ENCODE results near the gene EPN2.
"Not testable (repeated sequence)": the region's sequence is repeated elsewhere in the genome, so short reads cannot be mapped to it uniquely, and the experiment has no call there.

The EPN2 gene

GRCh38 chr17:19237139-19237388, at the start of gene EPN2:
EPN2 (plus strand) TSS chr17:19237366; CDS start chr17:19283120, 45,754 bp downstream.
- DNase-seq (ENCODE audit: low read depth in 2 of 2): peak in 1 of 2 donors; percentile 53

- not testable (repeated sequence) for DNase-seq (ENCODE audit: low read depth in 2 of 2)
These were observed 49.0 kb upstream of the EPN2 start for GRCh38 chr17:19187883-19188869.

GRCh38 chr17:19188870-19189708, 48.1 kb upstream of the EPN2 start:
- DNase-seq (ENCODE audit: low read depth in 2 of 2): not testable (repeated sequence)

- DNase-seq (ENCODE audit: low read depth in 2 of 2): not testable (repeated sequence)
These were observed 47.3 kb upstream of the EPN2 start for GRCh38 chr17:19189781-19190405.

GRCh38 chr17:19196382-19197204, 40.6 kb upstream of the EPN2 start:
- not testable (repeated sequence) for DNase-seq (ENCODE audit: low read depth in 2 of 2)

GRCh38 chr17:19202448-19202847, 34.7 kb upstream of the EPN2 start:
- DNase-seq (ENCODE audit: low read depth in 2 of 2): not testable (repeated sequence)

DNA sequence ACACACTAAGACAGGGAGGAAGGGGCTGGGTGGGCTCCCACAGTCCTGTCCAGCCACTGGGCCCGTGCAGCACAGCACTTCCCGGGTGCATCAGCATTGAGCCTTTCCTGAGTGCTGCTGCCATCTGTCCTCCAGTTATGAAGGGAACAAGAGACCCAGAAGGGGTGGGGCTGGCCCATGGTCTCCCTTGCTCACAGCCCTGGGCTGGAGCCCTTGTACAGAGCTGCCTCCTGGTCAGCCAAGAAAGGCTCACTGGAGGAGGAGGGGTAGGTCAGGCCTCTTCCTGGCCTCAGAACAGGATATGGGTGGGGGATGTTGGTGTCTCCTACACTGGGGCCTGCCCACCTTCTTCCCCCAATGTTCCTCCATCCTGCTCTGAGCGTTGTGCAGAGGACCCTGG, 33.7 kb upstream of the EPN2 start:
- DNase-seq (ENCODE audit: low read depth in 2 of 2): not testable (repeated sequence)

- not testable (repeated sequence) for DNase-seq (ENCODE audit: low read depth in 2 of 2)
These were observed 21.9 kb upstream of the EPN2 start for GRCh38 chr17:19215074-19215860.

- DNase-seq (ENCODE audit: low read depth in 2 of 2): not testable (repeated sequence)
These were observed 20.8 kb upstream of the EPN2 start for GRCh38 chr17:19216148-19216926.

DNA sequence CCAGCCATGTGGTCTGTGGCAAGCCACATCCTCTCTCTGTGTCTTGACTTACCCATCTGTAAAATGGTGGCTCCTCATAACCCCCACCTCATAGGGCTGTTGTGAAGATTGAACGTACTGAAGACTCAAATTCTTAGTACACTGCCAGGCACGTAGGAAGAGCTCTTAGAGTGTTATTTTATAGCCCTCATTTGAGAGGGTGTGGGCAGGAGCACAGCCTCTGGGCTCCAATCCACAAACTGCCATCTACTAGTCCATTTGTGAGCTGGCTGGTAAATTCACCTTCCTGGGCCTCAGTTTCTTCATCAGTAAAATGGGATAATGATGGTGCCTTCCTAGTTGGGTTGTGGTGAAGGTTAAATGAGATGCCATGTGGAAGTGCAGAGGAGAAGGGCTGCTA, 18.3 kb upstream of the EPN2 start:
- DNase-seq (ENCODE audit: low read depth in 2 of 2): not testable (repeated sequence)

DNA sequence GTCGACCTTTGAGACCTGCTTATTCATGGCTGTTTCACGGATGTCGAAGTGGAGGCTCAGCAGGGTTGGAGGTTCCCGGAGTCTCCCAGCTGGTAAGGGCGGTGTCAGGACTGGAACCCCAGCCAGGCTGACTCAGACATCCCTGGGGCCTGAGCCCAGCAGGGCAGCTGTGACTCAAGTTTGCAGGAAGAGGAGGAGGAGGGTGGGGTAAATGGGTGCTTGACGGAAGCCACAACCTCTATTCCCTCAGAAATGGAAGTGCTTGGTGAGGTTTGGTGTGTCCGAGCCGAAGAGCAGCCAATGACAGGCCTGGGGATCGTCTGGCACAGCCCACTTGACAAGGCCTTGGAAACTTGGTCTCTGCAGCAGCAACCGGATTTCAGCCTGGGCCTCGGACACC, 17.8 kb upstream of the EPN2 start:
- not testable (repeated sequence) for DNase-seq (ENCODE audit: low read depth in 2 of 2)

GRCh38 chr17:19220195-19220594, 17.0 kb upstream of the EPN2 start:
- not testable (repeated sequence) for DNase-seq (ENCODE audit: low read depth in 2 of 2)

DNA sequence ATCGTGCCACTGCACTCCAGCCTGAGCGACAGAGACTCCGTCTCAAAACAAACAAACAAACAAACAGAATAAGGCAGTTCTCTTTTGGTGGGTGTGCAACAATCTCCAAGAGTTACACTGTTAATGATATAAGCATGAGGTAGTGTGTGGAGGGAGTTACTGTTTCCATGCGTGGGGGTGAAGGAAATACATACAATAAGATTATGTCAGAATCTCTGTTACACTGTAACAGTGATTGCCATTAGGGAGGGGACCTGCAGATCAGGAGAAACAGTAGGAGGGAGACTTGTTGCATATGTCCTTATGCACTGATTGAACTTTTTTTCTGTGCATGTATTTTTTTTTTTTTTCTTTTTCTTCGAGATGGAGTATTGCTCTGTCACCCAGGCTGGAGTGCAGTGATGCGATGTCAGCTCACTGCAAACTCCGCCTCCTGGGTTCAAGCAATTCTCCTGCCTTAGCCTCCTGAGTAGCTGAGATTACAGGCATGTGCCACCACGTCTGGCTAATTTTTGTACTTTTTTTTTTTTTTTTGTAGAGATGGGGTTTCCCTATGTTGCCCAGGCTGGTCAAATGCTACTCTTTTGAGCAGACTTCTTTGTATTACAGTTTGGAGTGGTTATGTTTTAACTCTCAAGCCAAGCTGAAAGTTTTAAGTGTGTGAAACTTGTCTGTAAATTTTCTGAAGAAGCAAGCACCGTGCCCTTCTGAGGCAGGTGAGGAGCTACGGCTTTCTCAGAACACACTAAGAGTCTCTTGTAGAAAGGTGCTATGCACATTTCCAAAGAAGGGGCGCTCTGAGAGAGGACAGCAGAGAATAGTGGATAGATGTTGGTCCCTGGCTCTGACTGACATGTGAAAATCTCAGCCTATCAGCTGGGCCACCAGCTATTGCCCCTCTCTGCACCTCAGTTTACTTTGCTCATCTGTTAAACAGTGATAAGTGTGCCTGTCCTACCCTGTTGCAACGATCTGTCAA, 10.3 kb upstream of the EPN2 start:
- not testable (repeated sequence) for DNase-seq (ENCODE audit: low read depth in 2 of 2)

GRCh38 chr17:19234676-19235075, 2.5 kb upstream of the EPN2 start:
- not testable (repeated sequence) for DNase-seq (ENCODE audit: low read depth in 2 of 2)

DNA sequence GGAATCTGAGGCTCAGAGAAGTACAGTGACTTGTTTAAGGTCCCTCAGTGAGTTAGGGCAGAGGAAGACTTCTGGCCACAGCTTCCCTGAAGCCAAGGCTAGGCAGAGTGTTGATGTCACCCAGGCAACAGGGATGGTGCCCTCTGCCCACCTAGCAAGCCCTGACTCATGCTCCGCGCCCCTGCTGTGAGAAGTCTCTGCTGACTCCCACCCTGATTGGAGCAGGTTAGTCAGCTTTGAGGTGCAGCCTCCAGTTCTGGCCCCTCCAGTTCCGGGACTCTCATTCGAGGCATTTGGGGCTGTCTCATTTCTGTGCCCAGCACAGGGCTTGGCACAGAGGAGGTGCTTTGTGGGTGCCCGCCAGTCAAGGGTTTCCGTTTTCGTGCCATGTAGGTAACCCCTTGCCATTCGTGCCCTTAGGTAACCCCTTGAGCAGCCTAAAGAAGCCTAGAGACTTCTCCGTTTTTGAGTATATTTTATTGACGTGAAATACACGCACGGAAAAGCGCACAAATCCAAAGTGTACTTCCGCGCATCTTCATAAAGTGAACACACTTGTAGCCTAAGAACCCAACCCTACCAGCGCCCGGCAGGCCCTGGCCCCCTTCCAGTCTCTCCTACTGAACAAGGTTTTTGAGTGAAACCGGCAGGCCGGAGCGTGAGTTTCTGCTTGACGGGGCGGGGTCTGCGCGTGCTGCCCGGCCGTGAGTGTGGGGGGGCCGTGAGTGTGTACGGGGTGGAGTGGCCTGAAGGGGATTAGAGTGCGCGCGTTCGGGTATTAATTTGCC, 621 bp upstream of the EPN2 start:
- not testable (repeated sequence) for DNase-seq (ENCODE audit: low read depth in 2 of 2)

- no peak for DNase-seq (ENCODE audit: low read depth in 2 of 2)
These were observed 412 bp downstream of the EPN2 start for GRCh38 chr17:19237389-19238166.

DNA sequence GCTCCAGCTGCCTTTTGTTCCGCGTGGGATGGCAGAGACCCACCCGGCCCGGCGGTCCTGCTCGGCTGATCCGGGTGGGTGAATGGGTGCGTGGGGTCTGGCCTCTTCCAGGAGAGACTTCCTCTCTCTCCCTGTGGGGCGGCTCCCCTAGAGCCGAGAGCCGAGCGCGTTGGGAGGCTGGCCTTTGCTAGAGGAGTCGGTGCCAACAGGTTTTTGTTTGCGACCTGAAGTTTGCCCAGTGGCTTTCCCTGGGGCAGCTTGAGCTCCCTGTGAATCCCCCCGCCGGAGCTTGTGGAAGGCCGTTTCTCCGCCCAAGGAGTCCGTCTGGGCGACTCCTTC, 970 bp downstream of the EPN2 start:
- no peak for DNase-seq (ENCODE audit: low read depth in 2 of 2)

Data from stimulated activated CD8-positive, alpha-beta memory T cell treated with anti-CD3 and anti-CD28 coated beads, Interleukin-7, amount 100 ng/mL, for 4 hours (primary cell).